ENCODE measurements around the gene HECTD4.

HECTD4 gene

DNA sequence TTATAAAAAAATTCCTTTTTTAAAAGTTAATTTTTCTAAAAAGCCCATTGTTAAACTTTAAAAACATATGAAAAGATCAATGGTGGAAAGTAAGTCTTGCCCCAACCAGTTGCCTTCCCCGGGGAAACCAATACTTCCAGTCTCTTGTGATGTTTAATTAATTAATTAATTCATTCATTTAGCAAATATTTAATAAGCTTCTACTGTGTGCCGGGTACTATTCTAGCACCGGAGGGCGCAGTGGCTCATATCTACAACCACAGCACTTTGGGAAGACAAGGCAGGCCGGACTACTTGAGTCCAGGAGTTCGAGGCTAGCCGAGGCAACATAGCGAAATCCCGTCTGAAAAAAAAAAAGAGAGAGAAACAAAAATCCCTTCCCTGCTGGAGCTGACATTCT lies 87.4 kb downstream of the HECTD4 start:
- no peak overlapping the region for H3K27ac ChIP-seq
- H3K4me1 ChIP-seq: no peaks in the 10 kb centered on the region
- no peak overlapping the region for H3K9ac ChIP-seq
- H3K4me3 ChIP-seq: no peak overlapping the region
- no peaks in the 10 kb centered on the region for H3K27me3 ChIP-seq
- peaks cover 5 to 11% (median 8%) of the 10 kb centered on the region in 11 experiments for H3K9me3 ChIP-seq (replicated peaks in 1 of 11)
- H3K4me2 ChIP-seq: no peak overlapping the region
- no peak for TF ChIP-seq Cebpa-rat (IDR thresholded peaks at IDR 0.05)
- H3K36me3 ChIP-seq: peaks cover 46 to 93% (median 70%) of the 10 kb centered on the region in 11 experiments
- peaks cover 0 to 24% (median 9%) of the 10 kb centered on the region in 11 experiments; a peak in 12 of 22 replicates for H4K20me1 ChIP-seq

DNA sequence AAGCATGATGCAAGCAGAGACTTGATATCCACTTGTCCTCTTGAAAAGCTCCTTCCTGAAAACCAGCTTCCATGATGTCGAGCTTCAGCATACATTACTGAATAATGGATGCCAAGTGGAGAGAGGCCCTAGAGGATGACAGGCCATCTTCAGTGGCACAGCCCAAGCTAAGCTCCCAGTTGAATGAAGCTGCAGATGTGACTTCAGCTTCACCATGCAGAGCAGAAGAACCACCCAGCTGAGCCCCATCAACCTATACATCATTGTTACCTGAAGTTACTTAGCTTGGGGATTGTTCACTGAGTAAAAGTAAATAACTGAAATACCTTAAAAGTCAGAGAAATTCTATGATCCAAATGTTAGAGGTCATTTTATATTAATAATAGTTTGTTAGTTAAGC lies 93.6 kb downstream of the HECTD4 start:
- H3K9ac ChIP-seq: no peak overlapping the region
- peaks cover 37 to 84% (median 62%) of the 10 kb centered on the region in 11 experiments for H3K36me3 ChIP-seq
- H3K27ac ChIP-seq: no peak overlapping the region
- H3K4me2 ChIP-seq: no peak overlapping the region
- no peaks in the 10 kb centered on the region for H3K27me3 ChIP-seq
- no peak for TF ChIP-seq Cebpa-rat (IDR thresholded peaks at IDR 0.05)
- peaks cover 23 to 34% (median 26%) of the 10 kb centered on the region in 11 experiments for H3K9me3 ChIP-seq (replicated peaks in 1 of 11)
- H3K4me1 ChIP-seq: peaks cover 6 to 19% (median 16%) of the 10 kb centered on the region in 10 experiments; a peak in 17 of 20 replicates
- H4K20me1 ChIP-seq: peaks cover 0 to 7% (median 0%) of the 10 kb centered on the region in 11 experiments; a peak in 3 of 22 replicates
- H3K4me3 ChIP-seq: no peak overlapping the region

DNA sequence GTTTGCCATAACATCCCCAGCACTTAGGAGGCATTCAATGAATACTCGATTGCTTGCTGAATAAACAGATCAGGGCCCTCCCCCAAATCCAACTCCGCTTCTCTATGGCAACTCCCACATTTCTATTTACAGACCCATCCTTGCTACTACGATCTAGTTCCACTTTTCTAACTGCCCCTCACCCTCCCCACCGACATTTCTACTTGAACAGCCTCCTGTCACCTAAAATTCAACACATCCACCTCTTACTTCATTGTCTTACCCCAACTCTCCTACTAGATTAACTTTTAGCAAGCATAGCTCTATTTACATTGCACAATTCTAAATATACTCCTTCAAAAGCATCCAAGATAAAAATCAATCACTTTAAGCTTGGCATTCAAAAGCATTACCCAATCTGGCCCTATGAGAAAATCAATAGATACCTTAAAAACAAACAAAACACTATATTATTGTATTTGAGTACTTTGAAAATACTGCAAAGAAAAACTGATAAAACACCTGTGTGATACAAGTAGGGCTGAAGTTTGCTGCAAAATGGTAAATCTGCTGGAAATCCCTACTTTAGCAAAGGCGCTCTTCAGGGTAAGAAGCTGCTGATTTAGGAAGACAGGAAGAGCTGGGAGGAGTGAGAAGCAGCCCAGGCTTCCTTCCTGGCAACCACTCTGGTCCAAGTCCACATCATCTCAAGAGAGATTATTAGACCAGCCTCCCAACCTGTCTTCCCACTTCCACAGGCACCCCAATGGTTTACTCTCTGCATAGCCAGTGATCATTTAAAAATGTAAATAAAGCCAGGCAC lies 96.4 kb downstream of the HECTD4 start:
- H3K36me3 ChIP-seq: peaks cover 39 to 70% (median 48%) of the 10 kb centered on the region in 11 experiments
- no peak overlapping the region for H3K27ac ChIP-seq
- H3K4me1 ChIP-seq: peaks cover 6 to 19% (median 16%) of the 10 kb centered on the region in 10 experiments; a peak in 17 of 20 replicates
- H3K4me3 ChIP-seq: no peak overlapping the region
- H4K20me1 ChIP-seq: peaks cover 0 to 7% (median 0%) of the 10 kb centered on the region in 11 experiments; a peak in 3 of 22 replicates
- H3K27me3 ChIP-seq: no peaks in the 10 kb centered on the region
- TF ChIP-seq Cebpa-rat (IDR thresholded peaks at IDR 0.05): no peak
- H3K9ac ChIP-seq: no peak overlapping the region
- peak overlapping the region in 7 of 11 experiments; percentile 4 to 36 (median 25); a peak in 6 of 22 replicates for H3K4me2 ChIP-seq
- H3K9me3 ChIP-seq (replicated peaks in 1 of 11): peaks cover 23 to 32% (median 26%) of the 10 kb centered on the region in 11 experiments

DNA sequence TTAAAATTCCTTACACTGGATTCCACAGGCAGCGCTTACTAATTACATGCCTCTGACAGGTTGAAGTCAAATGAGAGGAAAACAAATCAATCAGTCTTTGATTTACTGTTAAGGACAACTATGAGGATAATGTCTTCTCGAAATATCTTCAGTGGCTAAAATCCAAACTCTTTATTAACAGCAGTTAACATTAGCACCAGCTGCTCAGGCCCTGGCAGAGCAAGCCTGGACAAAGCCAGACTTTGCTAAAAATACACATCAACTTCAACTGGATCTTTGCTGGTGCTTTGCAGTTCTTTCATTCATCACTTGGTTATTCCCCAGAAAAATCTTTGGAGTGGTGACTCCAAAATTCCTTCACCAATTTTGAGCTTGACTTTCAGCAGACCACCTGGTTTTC lies 98.7 kb downstream of the HECTD4 start:
- H3K4me1 ChIP-seq: peaks cover 6 to 19% (median 16%) of the 10 kb centered on the region in 10 experiments; a peak in 17 of 20 replicates
- TF ChIP-seq Cebpa-rat (IDR thresholded peaks at IDR 0.05): no peak
- no peak overlapping the region for H3K4me3 ChIP-seq
- H3K4me2 ChIP-seq: no peak overlapping the region
- no peak overlapping the region for H3K9ac ChIP-seq
- H3K36me3 ChIP-seq: peaks cover 22 to 57% (median 28%) of the 10 kb centered on the region in 11 experiments
- no peak overlapping the region for H3K27ac ChIP-seq
- H4K20me1 ChIP-seq: peaks cover 0 to 7% (median 0%) of the 10 kb centered on the region in 11 experiments; a peak in 3 of 22 replicates
- no peaks in the 10 kb centered on the region for H3K27me3 ChIP-seq
- peaks cover 5 to 10% (median 6%) of the 10 kb centered on the region in 11 experiments for H3K9me3 ChIP-seq (replicated peaks in 1 of 11)

DNA sequence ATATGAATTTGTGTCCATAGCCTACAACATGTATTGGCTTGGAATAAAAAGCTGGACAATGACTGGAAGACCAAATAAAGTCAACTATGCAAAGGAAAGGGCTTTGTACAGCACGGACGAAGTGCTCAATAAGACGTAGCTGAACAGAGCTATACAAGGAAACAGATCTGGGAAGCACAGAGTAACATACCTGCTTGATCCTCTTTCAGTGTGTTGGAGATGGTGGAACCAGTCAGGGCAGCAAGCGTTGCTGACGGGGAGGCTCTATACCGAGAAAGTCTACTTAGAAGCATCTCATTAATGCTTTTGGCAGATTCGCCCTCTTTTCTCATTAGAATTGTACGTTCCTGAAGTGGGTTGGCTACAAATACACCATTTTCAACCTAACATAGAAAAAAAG lies 99.3 kb downstream of the HECTD4 start:
- H3K27ac ChIP-seq: no peak overlapping the region
- peaks cover 21 to 57% (median 27%) of the 10 kb centered on the region in 11 experiments; a peak in 21 of 22 replicates for H3K36me3 ChIP-seq
- H3K4me1 ChIP-seq: peaks cover 6 to 19% (median 16%) of the 10 kb centered on the region in 10 experiments; a peak in 17 of 20 replicates
- H3K9ac ChIP-seq: no peak overlapping the region
- H3K27me3 ChIP-seq: no peaks in the 10 kb centered on the region
- H3K4me3 ChIP-seq: no peak overlapping the region
- H3K9me3 ChIP-seq (replicated peaks in 1 of 11): peaks cover 0 to 4% (median 0%) of the 10 kb centered on the region in 11 experiments; a peak in 4 of 22 replicates
- H3K4me2 ChIP-seq: no peak overlapping the region
- TF ChIP-seq Cebpa-rat (IDR thresholded peaks at IDR 0.05): no peak
- peaks cover 0 to 7% (median 0%) of the 10 kb centered on the region in 11 experiments; a peak in 3 of 22 replicates for H4K20me1 ChIP-seq

DNA sequence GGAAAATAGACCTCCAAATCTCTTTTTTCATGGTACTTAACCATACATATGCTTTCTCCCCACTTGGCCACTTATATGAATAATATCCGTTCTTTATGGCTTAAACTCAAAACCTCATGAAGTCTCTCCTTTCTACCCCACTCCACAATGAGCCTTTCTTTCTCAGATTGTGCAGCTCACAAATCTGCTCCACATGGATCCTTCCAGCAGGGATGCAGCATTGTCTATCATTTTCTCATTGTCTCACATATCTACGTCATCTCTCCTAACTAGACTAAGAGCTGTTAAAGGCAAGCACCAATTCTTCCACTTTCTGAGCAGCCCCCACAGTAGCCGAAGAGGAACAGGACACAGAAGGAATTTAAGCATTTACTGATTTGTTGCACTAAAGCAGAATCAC lies 106.4 kb downstream of the HECTD4 start:
- Histone ChIP-seq H3K27ac (no peak overlapping the region), H3K9ac (no peak overlapping the region), H3K4me1 (no peaks in the 10 kb centered on the region), H3K9me3 (replicated peaks in 1 of 11) (no peaks in the 10 kb centered on the region), H3K36me3 (peaks cover 49 to 83% (median 72%) of the 10 kb centered on the region in 11 experiments), H3K4me2 (no peak overlapping the region), H3K4me3 (no peak overlapping the region), H3K27me3 (no peaks in the 10 kb centered on the region), H4K20me1 (no peaks in the 10 kb centered on the region)
- no peak for TF ChIP-seq Cebpa-rat (IDR thresholded peaks at IDR 0.05)

DNA sequence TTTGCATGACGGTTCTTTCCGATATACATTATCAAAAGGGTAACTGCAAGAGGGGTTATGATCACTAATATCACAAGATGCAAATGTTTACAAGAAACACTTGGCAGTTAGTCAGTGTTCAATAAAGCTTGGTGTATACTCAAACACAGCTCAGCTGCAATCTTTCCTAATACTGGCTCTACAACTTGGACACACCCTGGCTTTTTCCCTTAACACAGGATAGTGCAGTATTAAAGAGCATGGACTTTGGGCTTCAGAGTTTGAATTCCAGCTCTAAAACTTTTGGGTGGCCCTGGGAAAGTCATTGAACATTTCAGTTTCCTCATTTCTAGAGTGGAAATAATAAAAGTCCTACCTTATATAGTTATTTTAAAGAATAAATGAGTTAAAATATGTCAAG lies 107.0 kb downstream of the HECTD4 start:
- Histone ChIP-seq H3K36me3 (peaks cover 55 to 89% (median 78%) of the 10 kb centered on the region in 11 experiments), H3K9ac (no peak overlapping the region), H3K4me2 (no peak overlapping the region), H3K4me1 (no peaks in the 10 kb centered on the region), H3K9me3 (replicated peaks in 1 of 11) (no peaks in the 10 kb centered on the region), H3K27me3 (no peaks in the 10 kb centered on the region), H3K4me3 (no peak overlapping the region), H4K20me1 (no peaks in the 10 kb centered on the region), H3K27ac (no peak overlapping the region)
- no peak for TF ChIP-seq Cebpa-rat (IDR thresholded peaks at IDR 0.05)

DNA sequence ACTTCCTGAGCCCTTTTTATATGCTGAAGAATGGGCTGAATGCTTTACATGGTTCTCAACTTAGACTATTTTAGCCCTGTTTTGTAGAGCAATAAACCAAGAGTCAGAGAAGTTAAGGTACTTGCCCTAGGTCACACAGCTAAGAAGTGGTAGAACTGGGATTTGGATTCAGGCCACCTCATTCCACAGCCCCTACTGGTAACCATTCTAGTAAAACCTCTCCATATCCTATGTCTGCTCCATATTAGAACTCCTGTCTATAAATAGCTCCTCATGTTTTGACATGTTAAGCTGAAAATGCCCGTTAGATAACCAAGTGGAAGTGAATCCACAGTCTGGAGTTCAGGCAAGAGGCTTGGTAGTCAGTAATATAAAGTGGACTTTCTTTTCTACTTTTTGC lies 111.6 kb downstream of the HECTD4 start:
- Histone ChIP-seq H3K36me3 (peaks cover 77 to 95% (median 87%) of the 10 kb centered on the region in 11 experiments), H3K9ac (no peak overlapping the region), H3K4me1 (no peaks in the 10 kb centered on the region), H4K20me1 (no peaks in the 10 kb centered on the region), H3K9me3 (replicated peaks in 1 of 11) (no peaks in the 10 kb centered on the region), H3K4me2 (no peak overlapping the region), H3K27ac (no peak overlapping the region), H3K27me3 (no peaks in the 10 kb centered on the region), H3K4me3 (no peak overlapping the region)
- TF ChIP-seq Cebpa-rat (IDR thresholded peaks at IDR 0.05): no peak

DNA sequence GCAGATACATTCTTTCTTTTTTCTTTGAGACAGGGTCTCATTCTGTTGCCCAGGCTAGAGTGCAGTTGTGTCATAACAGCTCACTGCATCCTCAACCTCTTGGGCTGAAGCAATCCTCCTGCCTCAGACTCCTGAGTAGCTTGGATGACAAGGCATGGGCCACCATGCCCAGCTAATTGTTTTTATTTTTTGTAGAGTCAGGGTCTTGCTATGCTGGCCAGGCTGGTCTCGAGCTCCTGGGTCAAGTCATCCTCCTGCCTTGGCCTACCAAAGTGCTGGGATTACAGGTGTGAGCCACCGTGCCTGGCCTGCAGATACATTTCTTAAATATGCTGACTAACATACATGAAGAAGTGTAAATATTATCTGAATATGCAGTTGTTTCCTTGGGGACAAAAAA lies 115.8 kb downstream of the HECTD4 start:
- Histone ChIP-seq H3K9me3 (replicated peaks in 1 of 11) (no peaks in the 10 kb centered on the region), H3K4me1 (no peaks in the 10 kb centered on the region), H3K4me3 (no peak overlapping the region), H3K27me3 (no peaks in the 10 kb centered on the region), H3K9ac (no peak overlapping the region), H3K4me2 (no peak overlapping the region), H3K36me3 (peaks cover 61 to 96% (median 88%) of the 10 kb centered on the region in 11 experiments), H3K27ac (no peak overlapping the region), H4K20me1 (no peaks in the 10 kb centered on the region)
- TF ChIP-seq Cebpa-rat (IDR thresholded peaks at IDR 0.05): no peak

All from BLaER1 treated with 17β-estradiol and CSF1 and Interleukin-3, amounts not matched to agents 10 nM and 100 nM (cell line).